HG03354 (cell line): ENCODE data around the gene C12orf60.
A peak's percentile ranks its signal among the peaks of the same experiment; 100 is the strongest.

ENCODE experiments used
- ATAC-seq: cut with Tn5 transposase; IDR thresholded peaks from one replicate; pipeline ENCODE4 v1.9.1; 2021; ENCODE audit warnings: mild to moderate bottlenecking; ENCODE audit not compliant: unreplicated experiment, poor library complexity, severe bottlenecking

C12orf60 gene

DNA sequence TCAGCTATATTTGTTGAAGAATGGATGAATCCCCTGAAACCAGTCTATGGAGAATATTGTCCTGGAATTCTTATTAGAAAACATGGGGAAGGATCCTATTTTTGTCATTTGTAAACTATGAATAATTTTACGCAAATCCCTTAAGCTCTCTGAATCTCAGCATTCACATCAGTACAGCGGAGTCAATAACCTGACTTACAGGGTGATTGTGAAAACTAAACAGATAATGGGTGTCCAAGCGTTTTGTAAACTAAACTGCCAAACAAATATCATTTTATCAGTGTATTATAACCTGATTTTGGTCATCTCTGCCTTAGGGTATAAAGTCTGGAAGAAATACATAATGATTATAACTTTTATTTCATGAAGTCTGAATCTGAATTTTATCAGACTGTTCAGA is 29.9 kb downstream of the C12orf60 start:
- no peak for ATAC-seq

DNA sequence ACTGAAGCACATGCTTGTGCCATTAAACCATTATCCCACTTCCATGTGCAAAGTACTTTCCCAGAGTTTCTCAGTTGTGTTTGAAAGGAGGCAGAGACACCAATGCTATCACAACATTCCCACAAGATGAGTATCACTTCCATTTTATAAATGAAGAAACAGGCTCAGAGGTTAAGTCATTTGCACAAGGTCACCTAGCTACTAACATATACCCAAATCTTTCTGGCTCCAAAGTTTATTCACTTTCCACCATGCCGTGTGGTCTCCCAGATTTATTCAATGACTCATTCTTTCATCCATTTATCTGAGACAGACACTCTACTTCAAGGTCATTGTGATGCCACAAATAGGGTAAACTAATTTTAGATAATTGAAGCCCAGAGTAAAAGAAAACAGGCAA is 30.5 kb downstream of the C12orf60 start:
- ATAC-seq, result no peak

DNA sequence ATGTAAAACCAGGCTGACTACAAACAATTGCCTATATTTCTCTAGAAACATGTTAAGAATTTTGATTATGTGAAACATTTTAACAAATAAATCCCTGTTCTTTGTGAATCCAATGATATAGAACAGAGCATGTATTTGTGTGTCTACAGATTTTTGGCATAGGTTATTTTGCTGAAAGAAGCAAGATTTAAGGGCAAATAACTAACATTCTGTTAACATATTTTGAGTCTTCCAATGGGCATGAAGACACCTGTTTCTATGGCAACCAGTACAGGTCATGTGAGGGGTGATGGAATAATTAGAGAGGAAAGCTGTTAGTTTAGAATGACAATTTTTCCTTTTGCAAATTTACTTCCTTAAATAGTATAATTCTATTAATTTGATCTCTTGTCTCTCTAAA is 31.0 kb downstream of the C12orf60 start:
- no peak for ATAC-seq

DNA sequence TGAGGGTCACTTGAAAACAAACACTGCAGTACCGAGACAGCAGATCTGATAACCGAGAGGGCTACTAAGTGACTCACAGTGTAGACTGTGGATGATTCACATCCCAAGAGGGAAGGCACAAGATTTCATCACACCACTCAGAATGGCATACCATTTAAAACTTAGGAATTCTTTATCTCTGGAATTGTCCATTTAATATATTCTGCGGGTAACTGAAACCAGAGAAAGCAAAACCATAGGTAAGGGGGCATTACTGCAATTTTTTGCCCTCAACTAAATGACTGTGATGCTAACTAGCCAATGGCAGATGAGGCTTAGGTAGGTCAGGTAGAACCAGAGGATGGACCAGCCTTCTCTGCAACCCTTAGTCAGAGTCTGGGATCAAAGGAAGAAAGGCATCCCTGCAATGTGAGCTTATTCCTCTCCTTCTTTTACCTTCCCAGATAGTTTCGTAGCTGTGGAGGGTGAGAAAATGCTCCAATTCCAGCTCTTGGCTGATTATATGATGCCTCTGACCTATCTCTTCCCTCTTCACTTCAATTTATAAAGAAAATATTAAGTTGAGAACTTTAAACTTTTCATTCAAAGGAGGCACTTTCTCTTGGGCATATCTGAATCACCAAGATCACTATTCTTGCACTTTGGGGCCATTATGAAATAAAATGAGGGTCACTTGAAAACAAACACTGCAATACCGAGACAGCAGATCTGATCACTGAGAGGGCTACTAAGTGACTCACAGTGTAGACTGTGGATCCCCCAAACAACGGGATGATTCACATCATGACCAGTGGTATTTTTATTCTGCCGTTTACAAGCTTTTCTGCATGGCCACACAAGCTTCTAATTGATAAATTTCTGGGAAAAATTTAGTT is 33.1 kb downstream of the C12orf60 start:
- no peak for ATAC-seq

DNA sequence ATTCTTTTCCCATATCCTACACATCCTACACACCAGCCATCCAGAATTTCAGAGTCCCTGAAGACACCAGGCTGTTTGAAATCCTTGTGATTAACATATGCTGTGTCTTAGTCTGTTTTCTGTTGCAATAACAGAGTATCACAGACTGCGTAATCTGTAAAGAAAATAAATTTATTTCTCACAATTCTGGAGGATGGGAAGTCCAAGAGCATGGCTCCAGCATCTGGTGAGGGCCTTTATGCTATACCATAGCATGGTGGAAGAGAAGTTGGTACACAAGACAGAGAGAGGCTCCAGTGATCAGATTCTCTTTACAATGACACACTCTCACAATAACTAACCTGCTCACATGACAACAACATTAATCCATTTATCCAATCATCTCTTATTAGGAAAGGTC is 35.8 kb downstream of the C12orf60 start:
- no peak for ATAC-seq

DNA sequence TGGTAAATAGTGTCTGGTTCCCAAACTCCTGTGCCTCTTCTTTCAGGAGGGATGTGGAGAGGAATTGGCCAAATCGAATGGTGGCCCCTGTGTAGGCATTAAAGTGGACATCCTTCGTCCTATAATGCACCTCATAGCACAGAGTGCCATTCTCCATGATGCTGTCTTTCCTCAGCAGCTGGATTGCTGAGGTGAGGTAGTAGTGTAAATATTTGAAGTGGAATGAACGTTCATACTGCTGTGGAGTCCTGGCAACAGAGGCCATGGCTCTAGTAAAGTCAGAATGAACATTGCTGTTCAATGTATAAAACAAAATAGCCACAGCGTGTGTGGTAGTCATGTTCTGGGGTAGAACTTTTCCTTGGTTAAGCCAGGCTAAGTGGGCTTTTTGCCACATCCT is 37.1 kb downstream of the C12orf60 start:
- no peak for ATAC-seq

DNA sequence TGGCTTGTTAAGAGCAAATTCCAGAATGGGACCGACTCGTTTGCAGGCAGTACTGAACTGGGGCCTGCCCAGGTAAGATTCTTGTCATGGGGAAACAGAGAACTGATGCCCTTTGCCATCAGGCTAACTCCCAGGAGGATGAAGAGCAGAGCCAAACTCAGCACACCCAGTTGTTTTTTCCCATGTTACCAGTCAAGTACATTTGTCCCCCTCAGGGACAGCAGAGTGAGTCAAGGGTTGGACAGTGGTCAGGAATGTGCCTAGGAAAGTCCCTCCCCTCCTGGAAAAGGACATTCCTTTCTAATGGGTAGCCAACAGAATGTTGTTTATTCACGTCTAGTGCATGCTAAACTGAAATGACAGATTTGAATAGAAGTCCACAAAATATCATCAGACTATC is 38.3 kb downstream of the C12orf60 start:
- no peak for ATAC-seq

DNA sequence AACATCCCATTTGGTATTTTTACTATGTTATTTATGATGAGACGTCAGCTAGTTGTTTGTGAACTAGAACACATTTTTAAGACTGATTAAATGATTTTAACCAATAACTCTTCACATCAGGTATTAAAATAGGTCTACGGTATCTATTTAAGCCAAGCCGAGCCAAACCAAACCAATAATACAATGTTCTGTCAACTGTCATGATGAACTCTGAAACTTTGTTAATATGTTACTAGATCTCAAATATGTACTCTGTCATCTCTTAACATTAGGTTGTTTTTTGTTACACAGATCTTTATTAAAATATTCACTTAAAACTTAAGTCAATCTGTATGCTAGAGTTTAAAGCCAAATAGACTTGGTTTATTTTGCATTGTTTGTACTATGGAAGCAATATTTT is 38.8 kb downstream of the C12orf60 start:
- ATAC-seq, result no peak

DNA sequence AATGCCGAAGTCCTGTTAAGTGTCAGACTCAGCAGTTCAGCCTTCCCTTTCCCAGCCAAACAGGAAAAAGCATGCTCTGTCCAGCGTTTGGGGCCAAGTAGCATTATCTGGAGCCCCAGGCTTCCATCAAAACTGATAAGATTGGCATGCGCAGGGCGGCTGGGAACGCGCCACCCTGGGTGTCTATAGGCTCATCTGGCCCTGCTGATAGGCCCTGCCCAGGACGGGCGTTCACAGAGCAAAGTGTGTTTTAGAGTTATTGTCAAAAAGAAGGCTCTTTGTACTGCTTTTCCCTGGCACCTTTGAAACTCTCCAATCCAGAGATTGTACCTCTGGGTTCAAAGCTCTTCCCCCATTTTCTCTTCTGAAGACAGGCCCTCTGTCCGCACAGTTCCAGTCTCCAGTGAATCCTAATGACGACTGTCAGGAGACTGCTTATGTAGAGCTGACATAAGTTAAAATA is 40.0 kb downstream of the C12orf60 start, which contains the start of gene ART4:
Gene ART4 (minus strand): TSS at position 102 of the 463 bp plus-strand sequence. CDS start 413 bp downstream, outside the sequence.
- no peak for ATAC-seq

DNA sequence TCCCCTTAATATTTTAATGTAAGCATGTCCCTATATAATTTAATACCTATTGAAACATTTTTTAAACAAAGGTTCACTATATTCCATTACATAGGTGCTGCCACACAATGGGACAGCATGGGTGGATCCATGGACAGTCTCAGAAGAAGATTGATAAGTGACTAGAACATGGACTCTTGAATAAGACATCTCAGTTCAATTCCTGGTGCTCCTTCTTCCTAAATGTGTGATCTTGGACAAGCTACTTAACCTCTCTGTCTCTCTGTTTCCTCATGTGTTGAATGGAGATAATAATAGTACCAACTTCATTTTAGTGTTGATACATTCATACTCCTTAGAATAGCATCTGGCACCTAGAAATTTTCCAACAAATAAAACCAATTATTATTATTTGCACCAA is 40.9 kb downstream of the C12orf60 start:
- ATAC-seq, result no peak

DNA sequence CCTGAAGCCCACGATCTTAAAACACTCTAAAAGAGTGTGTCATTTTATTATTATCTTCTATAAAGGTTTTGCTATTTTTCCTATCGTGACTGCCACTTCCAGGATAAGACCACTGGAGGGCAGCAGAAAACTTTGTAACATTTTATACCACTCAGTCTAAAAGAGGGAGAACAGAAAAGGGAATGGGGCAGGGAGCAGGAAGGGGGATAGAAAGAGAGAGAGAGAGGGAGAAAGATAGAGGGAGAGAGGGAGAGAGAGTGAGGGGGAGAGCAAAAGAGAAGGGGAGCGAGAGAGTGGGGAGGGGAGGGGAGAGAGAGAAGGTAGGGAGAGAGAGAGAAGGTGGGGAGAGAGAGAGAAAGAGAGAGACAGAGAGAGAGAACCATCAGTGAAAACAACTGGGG is 41.9 kb downstream of the C12orf60 start:
- peak; percentile 45 for ATAC-seq

DNA sequence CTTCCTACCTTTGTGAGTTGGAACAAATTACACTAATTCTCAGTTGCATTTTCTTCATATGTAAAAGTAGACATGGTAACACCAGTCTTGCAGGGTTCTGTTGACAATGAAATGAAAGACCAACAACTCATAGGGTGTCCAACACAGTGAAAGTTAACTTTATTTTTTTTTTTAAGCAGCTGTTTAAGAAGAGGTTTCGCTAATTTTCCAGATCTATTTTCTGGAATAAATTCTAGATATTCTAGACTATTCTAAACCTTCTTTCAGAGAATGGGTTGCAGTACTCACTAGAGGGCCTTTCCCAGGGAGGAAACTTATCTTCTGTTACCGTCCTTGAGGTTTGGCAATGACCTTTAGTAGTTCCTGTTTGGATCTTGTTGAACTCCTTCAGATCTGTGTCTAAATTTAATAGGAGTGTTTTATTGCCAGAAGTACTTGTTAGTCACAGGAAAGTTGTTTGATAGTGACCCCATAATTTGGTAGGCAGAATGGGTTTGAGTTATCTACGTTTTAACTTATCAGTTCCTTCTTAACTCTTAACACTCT is 42.6 kb downstream of the C12orf60 start:
- ATAC-seq, result no peak

DNA sequence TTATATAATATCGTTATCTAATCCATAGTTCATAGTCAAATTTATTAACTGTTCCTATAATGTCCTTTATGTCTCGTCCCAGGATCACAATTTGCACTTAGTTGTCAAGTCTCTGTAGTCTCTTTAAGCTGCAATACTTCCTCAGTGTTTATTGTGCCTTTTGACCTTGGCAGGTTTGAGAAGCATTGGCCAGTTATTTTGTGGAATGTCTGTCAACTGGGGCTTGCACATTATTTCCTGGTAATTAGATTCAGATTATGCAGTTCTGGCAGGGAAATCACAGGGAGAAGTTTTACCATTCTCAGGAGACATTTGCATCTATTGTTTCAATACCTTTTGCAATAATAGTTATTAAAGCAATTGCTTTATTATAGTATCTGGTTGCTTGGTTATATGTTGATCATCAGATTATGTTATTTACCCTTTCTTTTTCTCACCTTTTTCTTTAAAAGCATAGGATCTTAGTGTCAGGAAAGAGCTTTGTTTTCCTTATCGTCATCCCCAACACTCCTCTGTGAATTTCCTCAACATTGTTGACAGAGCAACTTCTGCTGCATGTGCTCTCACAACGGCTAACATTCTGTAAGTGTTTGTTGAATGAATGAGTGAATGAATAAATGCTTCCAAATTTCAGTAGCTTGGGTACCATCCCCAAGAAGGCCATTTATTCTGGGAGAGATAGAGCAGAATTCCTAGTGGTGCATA is 43.6 kb downstream of the C12orf60 start:
- no peak for ATAC-seq

DNA sequence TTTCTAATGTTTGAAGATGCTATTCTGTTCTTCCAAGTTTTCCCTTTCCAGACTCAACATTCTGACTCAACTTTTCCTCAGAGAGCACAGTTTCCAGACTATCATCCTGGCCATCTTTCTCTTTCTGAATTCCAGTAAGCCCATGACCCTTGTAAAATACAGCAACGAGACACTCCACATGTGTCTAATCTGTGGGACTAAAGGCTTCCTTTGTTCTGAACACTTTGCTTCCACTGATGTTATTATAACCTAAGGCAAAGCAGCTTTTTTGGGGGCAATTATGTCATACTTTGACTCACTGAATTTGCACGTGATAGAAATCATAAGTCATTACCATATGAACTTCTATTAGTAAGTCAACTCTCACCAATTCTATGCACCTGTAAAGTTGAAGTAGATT is 46.2 kb downstream of the C12orf60 start:
- no peak for ATAC-seq

DNA sequence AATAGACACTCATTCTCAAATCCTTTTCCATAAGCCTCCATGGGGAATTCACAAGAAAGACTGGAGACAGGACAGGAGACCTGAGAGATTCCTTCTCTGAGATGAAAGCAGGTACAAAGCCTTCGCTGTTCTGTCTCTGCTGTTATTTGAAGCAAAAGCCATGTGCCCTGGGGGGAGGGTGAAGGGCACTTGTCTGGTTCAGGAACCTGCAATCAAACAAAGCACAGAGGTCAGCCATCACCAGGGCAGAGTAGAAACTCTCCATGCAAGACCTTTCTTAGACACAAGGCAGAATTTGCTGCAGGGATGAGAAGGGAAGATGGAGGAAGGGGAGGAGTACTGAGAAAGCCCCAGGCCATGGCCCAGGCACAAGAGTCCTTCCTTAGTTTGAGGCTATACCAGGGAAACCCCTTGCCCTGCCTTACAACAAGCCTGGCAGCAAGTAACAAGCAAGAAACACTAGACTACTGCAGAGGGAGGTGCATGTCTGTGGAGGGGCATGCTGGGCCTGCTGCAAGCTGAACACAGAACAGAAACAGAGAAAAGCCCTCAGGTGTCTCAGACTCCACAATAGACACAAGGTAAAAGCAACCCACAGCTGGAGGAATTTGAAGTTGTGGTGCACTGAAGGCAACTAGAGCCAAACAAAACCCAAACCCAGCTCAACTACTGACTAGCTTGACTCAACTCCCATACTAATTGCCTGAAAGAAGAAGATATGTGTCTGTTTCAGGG is 47.6 kb downstream of the C12orf60 start:
- ATAC-seq, result peak; percentile 66

DNA sequence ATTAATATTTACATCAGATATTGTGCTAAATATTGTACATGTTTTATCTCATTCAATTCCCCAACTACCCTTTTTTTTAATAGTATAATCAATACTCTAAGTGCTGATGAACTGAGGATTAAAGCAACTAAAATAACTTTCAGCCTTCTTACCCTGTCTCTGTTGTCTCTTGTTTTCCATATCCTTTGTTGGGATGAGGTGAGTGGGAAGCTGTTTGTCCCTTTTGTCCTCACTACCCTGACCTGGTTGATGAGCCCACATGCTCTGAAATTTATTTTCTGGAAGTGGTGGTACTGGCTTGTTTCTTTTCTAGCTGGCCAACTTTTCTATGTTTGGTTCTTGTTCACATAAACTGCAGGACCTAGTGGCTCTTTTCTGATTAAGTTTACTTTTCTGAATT is 49.4 kb downstream of the C12orf60 start:
- no peak for ATAC-seq

DNA sequence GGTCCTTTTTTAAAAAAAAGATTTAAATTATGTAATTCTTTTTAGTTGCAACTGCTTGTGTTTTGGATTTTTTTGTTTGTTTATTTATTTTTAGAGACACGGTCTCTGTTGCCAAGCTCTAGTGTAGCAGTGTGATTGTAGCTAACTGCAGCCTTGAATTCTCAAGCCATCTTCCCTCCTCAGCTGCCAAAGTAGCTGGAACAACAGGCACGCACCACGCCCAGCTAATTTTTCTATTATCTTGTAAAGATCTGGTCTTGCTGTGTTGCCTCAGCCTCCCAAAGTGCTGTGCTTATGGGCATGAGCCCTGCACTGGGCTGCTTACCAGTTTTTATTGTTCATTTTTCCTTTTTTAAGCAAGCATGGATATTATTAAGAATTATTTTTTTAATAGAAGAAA is 50.5 kb downstream of the C12orf60 start:
- ATAC-seq, result no peak

DNA sequence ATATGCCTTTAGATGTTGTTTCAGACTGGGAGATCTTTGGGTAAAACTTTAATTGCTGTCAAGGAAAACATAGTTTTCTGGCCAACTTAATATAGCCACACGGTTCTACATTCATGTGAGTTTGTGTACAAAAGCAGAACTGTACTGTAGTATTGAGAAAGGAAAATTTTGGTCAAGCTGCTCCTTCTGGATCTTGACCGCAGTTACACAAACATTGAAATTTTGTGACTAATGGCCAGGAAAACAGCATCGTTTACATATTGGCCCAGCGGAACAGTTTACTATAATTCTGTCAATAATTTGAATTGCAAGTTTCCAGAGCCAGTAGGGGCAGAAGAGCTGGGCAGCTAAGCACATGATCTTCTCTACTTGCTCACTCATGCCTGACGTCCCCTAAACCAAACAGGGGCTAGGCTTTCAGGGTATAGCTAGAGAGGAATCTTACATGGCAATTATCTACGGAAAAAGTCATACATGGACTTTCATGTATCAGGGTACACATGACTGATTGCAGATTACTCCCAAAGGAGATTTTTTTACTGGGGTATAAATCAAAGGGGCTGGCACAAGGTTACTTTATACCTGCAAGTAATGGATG is 51.2 kb downstream of the C12orf60 start:
- ATAC-seq, result no peak

DNA sequence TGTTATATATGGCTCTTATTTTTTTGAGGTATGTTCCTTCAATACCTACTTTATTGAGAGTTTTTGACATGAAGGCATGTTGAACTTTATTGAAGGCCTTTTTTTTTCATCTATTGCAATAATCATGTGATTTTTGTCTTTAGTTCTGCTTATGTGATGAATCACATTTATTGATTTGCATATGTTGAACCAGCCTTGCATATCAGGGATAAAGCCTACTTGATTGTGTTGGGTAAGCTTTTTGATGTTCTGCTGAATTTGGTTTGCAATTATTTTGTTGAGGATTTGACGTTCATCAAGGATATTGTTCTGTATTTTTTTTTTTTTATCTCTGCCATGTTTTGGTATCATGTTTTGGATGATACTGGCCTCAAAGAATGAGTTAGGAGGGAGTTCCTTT is 55.0 kb downstream of the C12orf60 start:
- ATAC-seq, result no peak

DNA sequence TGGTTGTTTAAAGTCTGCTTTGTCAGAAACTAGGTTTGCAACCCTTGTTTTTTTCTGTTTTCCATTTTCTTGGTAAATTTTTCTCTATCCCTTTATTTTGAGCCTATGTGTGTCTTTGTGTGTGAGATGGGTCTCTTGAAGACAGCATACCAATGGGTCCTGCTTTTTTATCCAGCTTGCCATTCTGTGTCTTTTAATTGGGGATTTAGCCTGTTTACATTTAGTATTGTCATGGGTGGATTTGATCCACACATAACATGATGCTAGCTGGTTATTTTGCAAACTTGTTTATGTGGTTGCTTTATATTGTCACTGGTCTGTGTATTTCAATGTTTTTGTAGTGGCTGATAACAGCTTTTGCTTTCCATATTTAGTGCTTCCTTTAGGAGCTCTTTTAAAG is 57.0 kb downstream of the C12orf60 start:
- no peak for ATAC-seq
